Right lobe of liver (tissue), 4 donors: Measurements from ENCODE around the gene TPD52L2.

Source experiments
- POLR2A ChIP-seq: fragments of 450-650 bp; IDR thresholded peaks from one replicate; pipeline ENCODE4 v1.6.1; 2017; ENCODE audit warnings: antibody characterized with exemption, mild to moderate bottlenecking
- TF ChIP-seq, protein P1 (sequence below), 4 donors: fragments of 200-600 bp in 3 of 4; fragments of 450-650 bp in 1 of 4; IDR thresholded peaks; one replicate each; pipeline versions ENCODE4 v1.5.1 to v1.8.0; 2016 to 2022; ENCODE audit warnings: antibody characterized with exemption in 4 of 4, mild to moderate bottlenecking in 2 of 4
- donor health status: DM: no; HTN: no; CAD: no.
- donor health status: DM: no; HTN: no; CAD: no.
- donor health status: DM: no; HTN: yes; CAD: no.

DNA sequence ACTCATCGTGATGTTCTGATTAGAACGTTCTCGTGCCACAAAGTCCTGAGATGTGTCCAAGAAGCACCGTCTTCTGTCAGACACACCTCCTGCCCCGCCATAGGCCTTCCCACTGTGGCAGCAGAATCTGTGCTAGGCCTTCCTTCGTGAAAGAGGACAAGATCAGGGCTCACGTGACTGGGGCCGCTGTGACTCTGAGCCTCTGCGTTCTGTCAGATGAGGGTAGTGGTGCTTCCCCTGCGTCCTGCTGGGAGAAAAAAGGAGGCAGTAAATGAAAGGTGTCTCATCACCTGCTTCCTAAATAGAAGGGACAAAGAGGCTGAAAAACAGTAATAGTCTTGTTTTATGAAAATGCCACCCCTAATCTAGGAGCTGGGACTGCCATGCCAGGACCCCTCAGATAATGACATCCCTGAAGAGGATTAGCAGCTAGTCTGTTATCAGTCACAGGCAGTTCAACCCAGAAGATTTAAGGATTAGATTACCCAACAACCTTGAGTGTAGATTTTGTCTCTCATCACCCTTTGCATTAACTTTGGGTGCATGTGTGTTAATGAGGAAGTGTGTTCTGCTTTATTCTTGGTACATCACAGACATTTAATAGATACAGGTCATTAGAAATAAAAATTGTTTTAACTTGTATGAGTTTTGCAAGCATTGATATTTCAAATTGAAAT is 34.0 kb downstream of the TPD52L2 start:
- TF ChIP-seq, protein P1, sequence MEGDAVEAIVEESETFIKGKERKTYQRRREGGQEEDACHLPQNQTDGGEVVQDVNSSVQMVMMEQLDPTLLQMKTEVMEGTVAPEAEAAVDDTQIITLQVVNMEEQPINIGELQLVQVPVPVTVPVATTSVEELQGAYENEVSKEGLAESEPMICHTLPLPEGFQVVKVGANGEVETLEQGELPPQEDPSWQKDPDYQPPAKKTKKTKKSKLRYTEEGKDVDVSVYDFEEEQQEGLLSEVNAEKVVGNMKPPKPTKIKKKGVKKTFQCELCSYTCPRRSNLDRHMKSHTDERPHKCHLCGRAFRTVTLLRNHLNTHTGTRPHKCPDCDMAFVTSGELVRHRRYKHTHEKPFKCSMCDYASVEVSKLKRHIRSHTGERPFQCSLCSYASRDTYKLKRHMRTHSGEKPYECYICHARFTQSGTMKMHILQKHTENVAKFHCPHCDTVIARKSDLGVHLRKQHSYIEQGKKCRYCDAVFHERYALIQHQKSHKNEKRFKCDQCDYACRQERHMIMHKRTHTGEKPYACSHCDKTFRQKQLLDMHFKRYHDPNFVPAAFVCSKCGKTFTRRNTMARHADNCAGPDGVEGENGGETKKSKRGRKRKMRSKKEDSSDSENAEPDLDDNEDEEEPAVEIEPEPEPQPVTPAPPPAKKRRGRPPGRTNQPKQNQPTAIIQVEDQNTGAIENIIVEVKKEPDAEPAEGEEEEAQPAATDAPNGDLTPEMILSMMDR (IDR thresholded peaks at IDR 0.05): no peak
- no peak for TF ChIP-seq POLR2A
